ENCODE measurements around the gene LSS.

Gene LSS

GRCh38 chr21:46161633-46162592 lies 66.7 kb downstream of the LSS start:
- TF ChIP-seq CTCF (IDR thresholded peaks at IDR 0.05): no peak
- peak; percentile 35 for DNase-seq (ENCODE audit: low spot score)
- Histone ChIP-seq H3K27ac (no peak overlapping the region), H3K4me3 (no peak overlapping the region)

GRCh38 chr21:46160907-46161632 lies 67.5 kb downstream of the LSS start:
- DNase-seq (ENCODE audit: low spot score): peak; percentile 73
- Histone ChIP-seq H3K4me3 (no peak overlapping the region), H3K27ac (no peak overlapping the region)
- no peak for TF ChIP-seq CTCF (IDR thresholded peaks at IDR 0.05)

- Histone ChIP-seq H3K27ac (no peak overlapping the region), H3K4me3 (no peak overlapping the region)
- no peak for TF ChIP-seq CTCF (IDR thresholded peaks at IDR 0.05)
- peak; percentile 47 for DNase-seq (ENCODE audit: low spot score)
These were observed 68.0 kb downstream of the LSS start for GRCh38 chr21:46160657-46160906.

- Histone ChIP-seq H3K4me3 (no peak overlapping the region), H3K27ac (no peak overlapping the region)
- TF ChIP-seq CTCF (IDR thresholded peaks at IDR 0.05): no peak
- DNase-seq (ENCODE audit: low spot score): peak; percentile 69
These were observed 68.5 kb downstream of the LSS start for GRCh38 chr21:46159841-46160656.

GRCh38 chr21:46159390-46159789 lies 69.2 kb downstream of the LSS start:
- DNase-seq (ENCODE audit: low spot score): peak; percentile 60
- Histone ChIP-seq H3K27ac (no peak overlapping the region), H3K4me3 (no peak overlapping the region)
- no peak for TF ChIP-seq CTCF (IDR thresholded peaks at IDR 0.05)

GRCh38 chr21:46158666-46159300 lies 69.8 kb downstream of the LSS start:
- Histone ChIP-seq H3K27ac (no peak overlapping the region), H3K4me3 (no peak overlapping the region)
- DNase-seq (ENCODE audit: low spot score): peak; percentile 55
- no peak for TF ChIP-seq CTCF (IDR thresholded peaks at IDR 0.05)
